HCT116 (cell line): ENCODE results near the gene STIM2. TPM values are rescaled to one million over a fixed set of nuclear protein-coding genes. Genes with fewer than 3 reads are reported as not detected.

ENCODE experiments used
- ATAC-seq: fragments of 200-7000 bp; cut with Tn5 transposase; 2 replicates; pipeline ENCODE4 v1.9.1; 2020; ENCODE audit warnings: mild to moderate bottlenecking, moderate library complexity
- BruUV-seq: library from RNA; stranded (reverse); fragments of 400-500 nt; replicated peaks from 2 replicates; lab custom pipeline; 2021; lab: Mats Ljungman, UMichigan
- CTCF ChIA-PET: fragments of 300-600 bp; sonication (Branson Sonifier 250); formaldehyde crosslinking; loops from one replicate; lab custom pipeline; 2021; ENCODE audit warnings: antibody characterized with exemption; lab: Charles Lee
- POLR2A ChIA-PET: fragments of 300-600, 350-600 bp; sonication (Branson Sonifier 250); formaldehyde crosslinking; loops from one replicate; lab custom pipeline; 2021; ENCODE audit warnings: antibody characterized with exemption; lab: Charles Lee
- RAD21 ChIA-PET, 2 experiments: fragments of 300-600 bp; sonication (Branson Sonifier 250); formaldehyde crosslinking; loops; one replicate each; lab custom pipeline; 2023; ENCODE audit warnings: low total read pairs in 2 of 2; ENCODE audit not compliant: uncharacterized antibody in 2 of 2, unreplicated experiment in 2 of 2, low non-redundant PET in 1 of 2; lab: Charles Lee
- DNase-seq: peaks from one replicate; pipeline ENCODE4 v3.0.0-alpha.2; 2010; ENCODE audit warnings: low read depth, low spot score
- H2AFZ ChIP-seq: fragments of 200-600 bp; shearing (Covaris generic), sonication (generic); 2 replicates; pipeline ENCODE4 v1.6.1; 2017; ENCODE audit warnings: low read depth, mixed run types, mixed read lengths, antibody characterized with exemption, low read length; ENCODE audit not compliant: poor library complexity, severe bottlenecking
- H3K27ac ChIP-seq: 2 replicates; pipeline ENCODE4 v1.5.1; 2012; ENCODE audit warnings: low read depth, low read length
- H3K27me3 ChIP-seq: fragments of 200-600 bp; sonication (generic); 2 replicates; pipeline ENCODE4 v1.6.1; 2016; ENCODE audit warnings: mixed run types, low read length, mixed read lengths; ENCODE audit not compliant: insufficient read depth
- H3K36me3 ChIP-seq, 2 experiments: fragments of 200-500 bp in 1 of 2; fragments of 200-600 bp in 1 of 2; sonication (Bioruptor generic) in 1 of 2; sonication (generic) in 1 of 2; 2 replicates each; pipeline versions ENCODE4 v1.5.1 to v1.6.1; 2014 to 2016; ENCODE audit warnings: low read length in 2 of 2, inconsistent platforms in 1 of 2, mixed read lengths in 1 of 2, mixed run types in 1 of 2; ENCODE audit not compliant: insufficient read depth in 2 of 2, control insufficient read depth in 1 of 2
- H3K4me1 ChIP-seq, 2 experiments: fragments of 200-600 bp in 1 of 2; sonication (generic) in 1 of 2; 2 replicates each; pipeline versions ENCODE4 v1.5.1 to v1.6.1; 2012 to 2017; ENCODE audit warnings: low read length in 2 of 2, inconsistent platforms in 1 of 2, mild to moderate bottlenecking in 1 of 2, mixed read lengths in 1 of 2, mixed run types in 1 of 2, moderate library complexity in 1 of 2; ENCODE audit not compliant: insufficient read depth in 2 of 2, control insufficient read depth in 1 of 2
- H3K4me2 ChIP-seq: fragments of 200-600 bp; sonication (generic); 2 replicates; pipeline ENCODE4 v1.6.1; 2017; ENCODE audit warnings: mixed run types, low read length, mixed read lengths
- H3K4me3 ChIP-seq, 2 experiments: fragments of 200-600 bp in 1 of 2; sonication (generic) in 1 of 2; replicated peaks in 1 of 2; 2 replicates each; pipeline ENCODE4 v1.5.1; 2011 to 2016; ENCODE audit warnings: low read length in 2 of 2, control low read depth in 1 of 2, low read depth in 1 of 2, mild to moderate bottlenecking in 1 of 2, mixed read lengths in 1 of 2, mixed run types in 1 of 2
- H3K79me2 ChIP-seq: fragments of 200-600 bp; sonication (generic); 2 replicates; pipeline ENCODE4 v1.6.1; 2017; ENCODE audit warnings: mild to moderate bottlenecking, mixed run types, low read length, moderate library complexity, mixed read lengths; ENCODE audit not compliant: insufficient read depth
- H3K9ac ChIP-seq: fragments of 200-600 bp; sonication (generic); 2 replicates; pipeline ENCODE4 v1.6.1; 2016; ENCODE audit warnings: low read length, mixed read lengths
- H3K9me2 ChIP-seq: fragments of 200-600 bp; sonication (generic), shearing (Covaris generic); 2 replicates; pipeline ENCODE4 v1.6.1; 2017; ENCODE audit warnings: mixed run types, mild to moderate bottlenecking, moderate library complexity; ENCODE audit not compliant: insufficient read depth
- H3K9me3 ChIP-seq, 2 experiments: fragments of 200-500 bp in 1 of 2; fragments of 200-600 bp in 1 of 2; sonication (Bioruptor generic) in 1 of 2; sonication (generic) in 1 of 2; 2 replicates each; pipeline ENCODE4 v1.6.1; 2014 to 2017; ENCODE audit warnings: low read length in 2 of 2, mixed read lengths in 2 of 2, inconsistent platforms in 1 of 2, low read depth in 1 of 2, mild to moderate bottlenecking in 1 of 2, mixed run types in 1 of 2, moderate library complexity in 1 of 2; ENCODE audit not compliant: control insufficient read depth in 1 of 2, insufficient read depth in 1 of 2
- H4K20me1 ChIP-seq: fragments of 200-600 bp; sonication (generic), shearing (Covaris generic); 2 replicates; pipeline ENCODE4 v1.6.1; 2017; ENCODE audit warnings: mixed run types, mild to moderate bottlenecking, moderate library complexity; ENCODE audit not compliant: insufficient read depth
- CBX3 ChIP-seq: IDR thresholded peaks from 2 replicates; pipeline ENCODE4 v1.6.1; 2012; ENCODE audit warnings: low read depth
- CEBPB ChIP-seq: IDR thresholded peaks from 2 replicates; pipeline ENCODE4 v1.6.1; 2012; ENCODE audit warnings: low read depth
- ELF1 ChIP-seq: IDR thresholded peaks from 2 replicates; pipeline ENCODE4 v1.6.1; 2012; ENCODE audit warnings: low read depth, borderline replicate concordance
- EZH2phosphoT487 ChIP-seq: fragments of 200-600 bp; IDR thresholded peaks from 2 replicates; pipeline ENCODE4 v1.6.1; 2018; ENCODE audit warnings: antibody characterized with exemption, borderline replicate concordance
- JUND ChIP-seq: IDR thresholded peaks from 2 replicates; pipeline ENCODE4 v1.6.1; 2012
- RAD21 ChIP-seq: IDR thresholded peaks from 2 replicates; pipeline ENCODE4 v1.6.1; 2012; ENCODE audit warnings: low read depth, mild to moderate bottlenecking
- SIN3A ChIP-seq: IDR thresholded peaks from 2 replicates; pipeline ENCODE4 v1.6.1; 2012; ENCODE audit warnings: low read depth
- SRF ChIP-seq: IDR thresholded peaks from 2 replicates; pipeline ENCODE4 v1.6.1; 2012; ENCODE audit warnings: low read depth
- YY1 ChIP-seq: IDR thresholded peaks from 2 replicates; pipeline ENCODE4 v1.6.1; 2011; ENCODE audit warnings: low read length, low read depth, moderate library complexity, mild to moderate bottlenecking; ENCODE audit not compliant: insufficient replicate concordance; ENCODE audit errors: extremely low read depth
- ZNF274 ChIP-seq: fragments of 200-500 bp; sonication (Bioruptor generic); IDR thresholded peaks from 2 replicates; pipeline ENCODE4 v1.6.1; 2014; ENCODE audit warnings: mild to moderate bottlenecking, low read depth, low read length, inconsistent platforms
- intact Hi-C: fragments of 100-400 bp; cut with micrococcal nuclease; formaldehyde crosslinking; loops from 2 replicates; pipeline ENCODE4 v1.10.0; 2022
- total RNA-seq: library from RNA; stranded (reverse); gene quantifications from one replicate; pipeline ENCODE4 v1.2.1, GENCODE V29; 2021; ENCODE audit not compliant: unreplicated experiment
- TF ChIP-seq, protein P1 (sequence below): IDR thresholded peaks from 2 replicates; pipeline ENCODE4 v1.6.1; 2012; ENCODE audit warnings: low read depth
- TF ChIP-seq, protein P2 (sequence below): IDR thresholded peaks from 2 replicates; pipeline ENCODE4 v1.6.1; 2012

STIM2 gene
- total RNA-seq, 1 experiment from 2014 or later, result 65.9 TPM

GRCh38 chr4:26870576-26871262, 10.1 kb downstream of the STIM2 start:
- no peaks in the 10 kb centered on the region for H3K9me3 ChIP-seq
- TF ChIP-seq, protein P1, sequence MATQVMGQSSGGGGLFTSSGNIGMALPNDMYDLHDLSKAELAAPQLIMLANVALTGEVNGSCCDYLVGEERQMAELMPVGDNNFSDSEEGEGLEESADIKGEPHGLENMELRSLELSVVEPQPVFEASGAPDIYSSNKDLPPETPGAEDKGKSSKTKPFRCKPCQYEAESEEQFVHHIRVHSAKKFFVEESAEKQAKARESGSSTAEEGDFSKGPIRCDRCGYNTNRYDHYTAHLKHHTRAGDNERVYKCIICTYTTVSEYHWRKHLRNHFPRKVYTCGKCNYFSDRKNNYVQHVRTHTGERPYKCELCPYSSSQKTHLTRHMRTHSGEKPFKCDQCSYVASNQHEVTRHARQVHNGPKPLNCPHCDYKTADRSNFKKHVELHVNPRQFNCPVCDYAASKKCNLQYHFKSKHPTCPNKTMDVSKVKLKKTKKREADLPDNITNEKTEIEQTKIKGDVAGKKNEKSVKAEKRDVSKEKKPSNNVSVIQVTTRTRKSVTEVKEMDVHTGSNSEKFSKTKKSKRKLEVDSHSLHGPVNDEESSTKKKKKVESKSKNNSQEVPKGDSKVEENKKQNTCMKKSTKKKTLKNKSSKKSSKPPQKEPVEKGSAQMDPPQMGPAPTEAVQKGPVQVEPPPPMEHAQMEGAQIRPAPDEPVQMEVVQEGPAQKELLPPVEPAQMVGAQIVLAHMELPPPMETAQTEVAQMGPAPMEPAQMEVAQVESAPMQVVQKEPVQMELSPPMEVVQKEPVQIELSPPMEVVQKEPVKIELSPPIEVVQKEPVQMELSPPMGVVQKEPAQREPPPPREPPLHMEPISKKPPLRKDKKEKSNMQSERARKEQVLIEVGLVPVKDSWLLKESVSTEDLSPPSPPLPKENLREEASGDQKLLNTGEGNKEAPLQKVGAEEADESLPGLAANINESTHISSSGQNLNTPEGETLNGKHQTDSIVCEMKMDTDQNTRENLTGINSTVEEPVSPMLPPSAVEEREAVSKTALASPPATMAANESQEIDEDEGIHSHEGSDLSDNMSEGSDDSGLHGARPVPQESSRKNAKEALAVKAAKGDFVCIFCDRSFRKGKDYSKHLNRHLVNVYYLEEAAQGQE, result no peak
- no peak for TF ChIP-seq ELF1
- TF ChIP-seq RAD21, result no peak
- TF ChIP-seq, protein P2, sequence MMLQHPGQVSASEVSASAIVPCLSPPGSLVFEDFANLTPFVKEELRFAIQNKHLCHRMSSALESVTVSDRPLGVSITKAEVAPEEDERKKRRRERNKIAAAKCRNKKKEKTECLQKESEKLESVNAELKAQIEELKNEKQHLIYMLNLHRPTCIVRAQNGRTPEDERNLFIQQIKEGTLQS, result no peak
- no peak for TF ChIP-seq ZNF274
- no peak for TF ChIP-seq EZH2phosphoT487
- no peak for TF ChIP-seq CBX3
- TF ChIP-seq JUND, result no peak
- TF ChIP-seq SRF, result no peak
- TF ChIP-seq YY1, result no peak
- TF ChIP-seq CEBPB, result no peak
- TF ChIP-seq SIN3A, result no peak
- TF ChIP-seq, all 23 proteins: peak for 0
- DNase-seq (no peak), ATAC-seq (no peak)
- BruUV-seq, result no TSS peak
- no peak overlapping the region for H3K27ac ChIP-seq
- CTCF ChIA-PET, result no interaction called here
- POLR2A ChIA-PET, result no interaction called here
- H3K4me3 ChIP-seq, result no peak overlapping the region
- H3K79me2 ChIP-seq, result peaks cover 59% of the 10 kb centered on the region
- H4K20me1 ChIP-seq, result no peaks in the 10 kb centered on the region
- H3K27me3 ChIP-seq, result no peaks in the 10 kb centered on the region
- no peaks in the 10 kb centered on the region for H3K9me2 ChIP-seq
- H3K36me3 ChIP-seq, result no peaks in the 10 kb centered on the region
- H2AFZ ChIP-seq, result no peak overlapping the region
- H3K9ac ChIP-seq, result no peak overlapping the region
- no peak overlapping the region for H3K4me2 ChIP-seq
- intact Hi-C loops, result no loop called here
- RAD21 ChIA-PET, result no interaction called here
- no peaks in the 10 kb centered on the region for H3K4me1 ChIP-seq
